Stimulated activated CD4-positive, alpha-beta T cell treated with anti-CD3 and anti-CD28 coated beads, Interleukin-12 subunit alpha, Interleukin-12 subunit beta, amount 100 ng/mL, for 4 hours (primary cell): ENCODE data around the gene RSPRY1.

Experiments
- DNase-seq: peaks from one replicate; pipeline ENCODE4 v3.0.0-alpha.2; 2020

Gene RSPRY1

GRCh38 chr16:57225978-57226377 is 39.8 kb downstream of the RSPRY1 start:
- DNase-seq = no peak

GRCh38 chr16:57226701-57227621 is 40.8 kb downstream of the RSPRY1 start:
- no peak for DNase-seq

GRCh38 chr16:57229079-57229478 is 43.0 kb downstream of the RSPRY1 start:
- DNase-seq = no peak

- DNase-seq = no peak
Measured at GRCh38 chr16:57231821-57232350, 45.8 kb downstream of the RSPRY1 start.

GRCh38 chr16:57233944-57234706 is 48.0 kb downstream of the RSPRY1 start:
- no peak for DNase-seq

- DNase-seq = no peak
Measured at GRCh38 chr16:57234707-57235092, 48.6 kb downstream of the RSPRY1 start.

- DNase-seq = no peak
Measured at GRCh38 chr16:57235128-57236021, 49.2 kb downstream of the RSPRY1 start.

- no peak for DNase-seq
Measured at GRCh38 chr16:57236022-57236350, 49.9 kb downstream of the RSPRY1 start.

- DNase-seq = no peak
Measured at GRCh38 chr16:57238682-57239081, 52.6 kb downstream of the RSPRY1 start.

GRCh38 chr16:57239107-57239506 is 53.0 kb downstream of the RSPRY1 start:
- DNase-seq = no peak

GRCh38 chr16:57240851-57241250 is 54.7 kb downstream of the RSPRY1 start:
- DNase-seq = no peak

- no peak for DNase-seq
Measured at GRCh38 chr16:57242650-57243049, 56.5 kb downstream of the RSPRY1 start.

- no peak for DNase-seq
Measured at GRCh38 chr16:57244463-57244766, 58.3 kb downstream of the RSPRY1 start.

GRCh38 chr16:57244767-57245471 is 58.8 kb downstream of the RSPRY1 start, which contains the start of gene ARL2BP:
Gene ARL2BP (plus strand): TSS chr16:57245259. CDS start chr16:57245368, 109 bp downstream.
- peak; percentile 96 for DNase-seq

GRCh38 chr16:57245472-57246113 is 59.5 kb downstream of the RSPRY1 start:
- DNase-seq = no peak

- DNase-seq = no peak
Measured at GRCh38 chr16:57251352-57251751, 65.2 kb downstream of the RSPRY1 start.

GRCh38 chr16:57252148-57252721 is 66.1 kb downstream of the RSPRY1 start:
- DNase-seq = no peak

GRCh38 chr16:57253466-57253865 is 67.3 kb downstream of the RSPRY1 start:
- DNase-seq = no peak

- DNase-seq = no peak
Measured at GRCh38 chr16:57255686-57256415, 69.7 kb downstream of the RSPRY1 start.

- no peak for DNase-seq
Measured at GRCh38 chr16:57256601-57257395, 70.7 kb downstream of the RSPRY1 start.
